Fibroblast of upper back skin (primary cell): Measurements from ENCODE around the gene TNS3.

Experiments used
- DNase-seq: peaks from one replicate; pipeline ENCODE4 v3.0.0-alpha.2; 2013

Gene TNS3

DNA sequence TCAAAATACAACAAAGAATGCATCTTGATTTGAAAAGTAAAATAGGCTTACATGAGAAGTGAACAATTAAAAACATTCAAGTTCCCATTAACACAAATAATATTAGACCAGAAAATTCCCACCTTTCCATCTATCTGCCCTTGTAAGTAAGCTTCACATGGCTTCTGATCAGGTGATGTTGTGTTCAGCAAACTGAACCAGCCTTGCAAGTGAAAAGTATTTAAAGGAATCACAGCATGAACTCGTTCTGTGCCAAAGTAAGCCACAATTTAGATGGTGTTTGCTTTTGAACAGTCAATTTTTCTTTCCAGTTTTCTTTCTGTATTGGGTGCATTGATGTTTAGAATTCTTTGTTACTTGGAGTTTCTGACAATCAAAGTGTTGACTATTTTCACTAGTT is 347.9 kb downstream of the TNS3 start:
- DNase-seq = no peak

DNA sequence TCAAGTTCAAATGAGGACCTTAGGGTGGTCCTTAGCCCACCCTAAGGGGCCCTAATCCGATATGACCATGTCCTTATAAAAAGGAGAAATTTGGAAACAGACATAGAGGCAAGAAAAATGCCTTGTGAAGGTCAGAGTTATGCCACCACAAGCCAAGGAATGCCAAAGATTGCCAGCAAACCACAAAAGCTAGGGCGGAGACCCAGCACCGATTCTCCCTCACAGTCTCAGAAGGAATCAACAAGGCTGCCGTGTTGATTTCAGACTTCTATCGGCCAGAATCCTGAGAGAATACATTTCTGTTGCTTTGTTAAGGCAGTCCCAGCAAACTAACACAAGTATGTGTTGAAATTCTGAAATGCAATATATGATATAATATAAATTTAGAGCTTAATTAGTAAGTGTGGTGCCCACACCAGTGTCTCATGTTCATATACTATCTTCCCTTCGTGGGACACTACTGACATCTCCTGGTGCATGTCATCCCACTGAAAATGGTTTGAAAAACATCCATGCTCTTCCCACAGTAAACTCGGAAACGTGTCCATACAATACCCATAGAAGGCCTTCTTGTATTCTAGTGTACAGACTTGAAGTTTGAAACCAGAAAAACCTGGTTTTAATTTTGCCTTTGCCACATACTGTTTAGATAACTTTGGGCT is 349.0 kb downstream of the TNS3 start:
- DNase-seq = no peak

DNA sequence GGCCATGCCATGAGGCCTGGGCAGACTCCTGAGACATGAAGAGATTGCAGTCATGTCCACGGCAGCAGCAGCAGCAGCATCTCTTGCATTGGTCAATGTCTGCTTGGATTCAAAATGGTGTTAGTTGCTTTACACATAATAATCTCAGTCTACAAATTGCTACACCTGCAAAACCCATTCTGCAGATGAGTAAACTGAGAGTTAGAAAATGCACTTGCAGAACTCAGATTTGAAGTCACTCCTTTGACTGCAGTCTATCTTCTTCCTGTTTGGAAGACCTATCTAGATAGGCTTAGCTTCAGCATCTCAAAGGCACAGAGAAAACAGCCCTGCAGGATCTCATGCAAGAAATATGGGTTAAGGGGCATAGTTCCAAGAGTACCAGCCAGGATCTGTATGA is 350.3 kb downstream of the TNS3 start:
- no peak for DNase-seq

DNA sequence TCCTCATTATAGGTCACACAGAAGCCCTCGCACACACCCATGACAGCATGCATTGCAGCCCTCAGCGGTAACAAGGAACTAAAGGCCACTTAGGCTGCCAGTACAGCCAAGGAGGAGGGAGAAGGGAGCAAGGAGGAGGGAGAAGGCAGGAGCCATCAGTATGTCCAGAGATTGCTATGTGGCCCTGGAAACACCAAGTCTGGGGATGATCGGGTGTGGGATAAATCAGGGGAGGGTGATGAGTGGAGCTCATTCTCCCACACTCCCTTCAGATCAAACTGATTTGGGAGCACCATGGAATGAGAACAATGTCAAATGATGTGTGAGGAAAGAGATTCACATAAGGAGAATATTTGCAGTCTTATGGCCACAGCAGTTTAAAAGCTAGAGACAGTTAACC is 350.9 kb downstream of the TNS3 start:
- peak; percentile 36 for DNase-seq

- DNase-seq = no peak
Measured at GRCh38 chr7:47228386-47229014, 353.4 kb downstream of the TNS3 start.

- DNase-seq = peak; percentile 79
Measured at GRCh38 chr7:47227762-47228177, 354.1 kb downstream of the TNS3 start.

DNA sequence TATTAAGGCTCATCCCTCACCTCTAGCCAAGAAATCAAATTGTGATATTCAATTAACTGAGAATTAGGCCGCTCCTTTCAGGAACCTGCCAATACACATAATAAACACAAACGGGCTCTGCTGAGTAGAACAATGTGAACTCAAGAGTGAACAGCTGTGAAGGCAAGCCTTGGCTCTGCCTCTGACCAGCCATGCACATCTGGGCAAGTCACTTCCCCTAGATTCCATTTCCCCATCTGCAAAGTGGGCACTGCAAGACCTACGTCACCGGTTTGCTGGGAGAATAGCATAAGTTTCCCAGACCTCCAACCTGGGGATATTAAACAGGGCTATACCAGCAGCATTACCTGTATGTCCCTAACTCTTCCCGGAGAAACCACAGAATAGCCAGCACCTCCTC is 355.2 kb downstream of the TNS3 start:
- DNase-seq = no peak

- DNase-seq = peak; percentile 41
Measured at GRCh38 chr7:47225387-47226131, 356.4 kb downstream of the TNS3 start.
